Esophagus muscularis mucosa (tissue), 4 donors: ENCODE measurements around the gene STK25. TPM values are rescaled to one million over a fixed set of nuclear protein-coding genes. Genes with fewer than 3 reads are reported as not detected.

ENCODE experiments used
- DNase-seq: peaks from one replicate; pipeline ENCODE4 v3.0.0-alpha.2; 2017; ENCODE audit errors: extremely low spot score
- H3K27ac ChIP-seq, 4 donors: fragments of 200-600 bp; sonication (generic); replicated peaks in 1 of 4; 1 replicate in 3 of 4; 2 replicates in 1 of 4; pipeline ENCODE4 v1.5.1; 2016 to 2019; ENCODE audit warnings: mild to moderate bottlenecking in 1 of 4
- H3K27me3 ChIP-seq, 4 donors: fragments of 200-600 bp; sonication (generic); one replicate each; pipeline versions ENCODE4 v1.5.1 to v1.6.0; 2016 to 2019
- H3K36me3 ChIP-seq, 4 donors: fragments of 200-600 bp; sonication (generic); one replicate each; pipeline ENCODE4 v1.5.1; 2016 to 2019
- H3K4me1 ChIP-seq, 4 donors: fragments of 200-600 bp; sonication (generic); one replicate each; pipeline ENCODE4 v1.5.1; 2016 to 2019
- H3K4me3 ChIP-seq, 4 donors: fragments of 200-600 bp; sonication (generic); 1 replicate in 2 of 4; 2 replicates in 2 of 4; pipeline ENCODE4 v1.5.1; 2016 to 2019; ENCODE audit warnings: mild to moderate bottlenecking in 4 of 4, moderate library complexity in 1 of 4
- H3K9me3 ChIP-seq, 4 donors: fragments of 200-600 bp; sonication (generic); 1 replicate in 3 of 4; 2 replicates in 1 of 4; pipeline ENCODE4 v1.5.1; 2016 to 2019
- EP300 ChIP-seq: sonication (generic); formaldehyde crosslinking; IDR thresholded peaks from one replicate; pipeline ENCODE4 v1.6.1; 2017; ENCODE audit warnings: antibody characterized with exemption
- POLR2A ChIP-seq: fragments of 450-650 bp; IDR thresholded peaks from one replicate; pipeline ENCODE4 v1.6.1; 2017; ENCODE audit warnings: antibody characterized with exemption, moderate library complexity, mild to moderate bottlenecking, low read depth
- POLR2AphosphoS5 ChIP-seq, 2 donors: sonication (generic); formaldehyde crosslinking; IDR thresholded peaks; one replicate each; pipeline ENCODE4 v1.6.1; 2017; ENCODE audit warnings: antibody characterized with exemption in 2 of 2
- WGBS: methylation state at CpG from one replicate; pipeline ENCODE4 v1.1.5; 2018; 5-methylcytosine and 5-hydroxymethylcytosine counted together
- intact Hi-C: fragments of 100-400 bp; cut with DNase I; formaldehyde crosslinking; loops from one replicate; pipeline ENCODE4 v1.15.1; 2023
- total RNA-seq, 4 donors: library from RNA; depleted of rRNA; stranded (reverse); fragments of >200 nt; gene quantifications; one replicate each; pipeline versions ENCODE4 v1.1.0 to v1.2.1, GENCODE V29; 2016
- TF ChIP-seq, protein P1 (sequence below), 3 experiments: fragments of 200-600 bp in 2 of 3; fragments of 450-650 bp in 1 of 3; sonication (generic) in 2 of 3; IDR thresholded peaks; one replicate each; pipeline ENCODE4 v1.5.1; 2017 to 2019; ENCODE audit warnings: antibody characterized with exemption in 3 of 3, mild to moderate bottlenecking in 2 of 3, moderate library complexity in 1 of 3

STK25 gene
- total RNA-seq, 4 donors from 2014 or later, result 127 to 220 (median 153) TPM

GRCh38 chr2:241479026-241479898 is 29.1 kb downstream of the STK25 start:
- intact Hi-C loops, result no loop called here

GRCh38 chr2:241478166-241478565 is 30.2 kb downstream of the STK25 start:
- Histone ChIP-seq H3K27ac (no peak overlapping the region), H3K4me3 (no peak overlapping the region), H3K36me3 (peaks cover 8 to 37% (median 22%) of the 10 kb centered on the region in 4 donors), H3K4me1 (no peaks in the 10 kb centered on the region), H3K27me3 (no peaks in the 10 kb centered on the region), H3K9me3 (no peaks in the 10 kb centered on the region)
- intact Hi-C loops, result no loop called here
- 98% methylated on average over 8 of the region's 8 CpGs for WGBS
- no peak for TF ChIP-seq POLR2AphosphoS5 (IDR thresholded peaks at IDR 0.05)
- TF ChIP-seq POLR2A, result no peak
- TF ChIP-seq, protein P1, sequence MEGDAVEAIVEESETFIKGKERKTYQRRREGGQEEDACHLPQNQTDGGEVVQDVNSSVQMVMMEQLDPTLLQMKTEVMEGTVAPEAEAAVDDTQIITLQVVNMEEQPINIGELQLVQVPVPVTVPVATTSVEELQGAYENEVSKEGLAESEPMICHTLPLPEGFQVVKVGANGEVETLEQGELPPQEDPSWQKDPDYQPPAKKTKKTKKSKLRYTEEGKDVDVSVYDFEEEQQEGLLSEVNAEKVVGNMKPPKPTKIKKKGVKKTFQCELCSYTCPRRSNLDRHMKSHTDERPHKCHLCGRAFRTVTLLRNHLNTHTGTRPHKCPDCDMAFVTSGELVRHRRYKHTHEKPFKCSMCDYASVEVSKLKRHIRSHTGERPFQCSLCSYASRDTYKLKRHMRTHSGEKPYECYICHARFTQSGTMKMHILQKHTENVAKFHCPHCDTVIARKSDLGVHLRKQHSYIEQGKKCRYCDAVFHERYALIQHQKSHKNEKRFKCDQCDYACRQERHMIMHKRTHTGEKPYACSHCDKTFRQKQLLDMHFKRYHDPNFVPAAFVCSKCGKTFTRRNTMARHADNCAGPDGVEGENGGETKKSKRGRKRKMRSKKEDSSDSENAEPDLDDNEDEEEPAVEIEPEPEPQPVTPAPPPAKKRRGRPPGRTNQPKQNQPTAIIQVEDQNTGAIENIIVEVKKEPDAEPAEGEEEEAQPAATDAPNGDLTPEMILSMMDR (IDR thresholded peaks at IDR 0.05), result no peak
- TF ChIP-seq EP300, result no peak
- no peak for DNase-seq

More at GRCh38 chr2:241479026-241479898, 29.1 kb downstream of the STK25 start:
- WGBS, result 89% methylated on average over 11 of the region's 18 CpGs
- TF ChIP-seq POLR2AphosphoS5 (IDR thresholded peaks at IDR 0.05) (no peak), POLR2A (no peak), EP300 (no peak)
- TF ChIP-seq, protein P1 (IDR thresholded peaks at IDR 0.05), result no peak
- H3K9me3 ChIP-seq, result no peaks in the 10 kb centered on the region
- H3K4me3 ChIP-seq, result no peak overlapping the region
- no peaks in the 10 kb centered on the region for H3K27me3 ChIP-seq
- H3K36me3 ChIP-seq, result peaks cover 8 to 47% (median 31%) of the 10 kb centered on the region in 4 donors
- H3K4me1 ChIP-seq, result no peaks in the 10 kb centered on the region
- DNase-seq, result no peak
- H3K27ac ChIP-seq, result no peak overlapping the region

DNA sequence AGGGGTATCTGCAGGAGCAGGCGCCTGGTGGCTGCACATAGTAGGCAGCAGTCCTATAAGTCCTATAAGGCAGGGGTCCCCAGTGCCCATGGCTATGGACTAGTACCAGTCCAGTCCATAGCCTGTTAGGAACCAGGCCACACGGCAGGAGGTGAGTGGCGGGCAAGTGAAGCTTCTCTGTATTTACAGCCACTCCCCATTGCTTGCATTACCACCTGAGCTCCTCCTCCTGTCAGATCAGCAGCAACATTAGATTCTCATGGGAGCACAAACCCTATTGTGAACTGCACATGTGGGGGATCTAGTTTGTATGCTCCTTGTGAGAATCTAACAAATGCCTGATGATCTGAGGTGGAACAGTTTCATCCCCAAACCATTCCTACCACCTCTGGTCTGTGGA is 33.1 kb downstream of the STK25 start:
- Histone ChIP-seq H3K27ac (no peak overlapping the region), H3K27me3 (no peaks in the 10 kb centered on the region), H3K9me3 (no peaks in the 10 kb centered on the region), H3K4me1 (no peaks in the 10 kb centered on the region), H3K36me3 (peaks cover 8 to 42% (median 21%) of the 10 kb centered on the region in 4 donors), H3K4me3 (no peak overlapping the region)
- WGBS, result 89% methylated on average over 3 of the region's 3 CpGs
- no peak for DNase-seq
- TF ChIP-seq EP300, result no peak
- TF ChIP-seq POLR2AphosphoS5 (IDR thresholded peaks at IDR 0.05), result no peak
- TF ChIP-seq, protein P1 (IDR thresholded peaks at IDR 0.05), result no peak
- no peak for TF ChIP-seq POLR2A
- intact Hi-C loops, result no loop called here

DNA sequence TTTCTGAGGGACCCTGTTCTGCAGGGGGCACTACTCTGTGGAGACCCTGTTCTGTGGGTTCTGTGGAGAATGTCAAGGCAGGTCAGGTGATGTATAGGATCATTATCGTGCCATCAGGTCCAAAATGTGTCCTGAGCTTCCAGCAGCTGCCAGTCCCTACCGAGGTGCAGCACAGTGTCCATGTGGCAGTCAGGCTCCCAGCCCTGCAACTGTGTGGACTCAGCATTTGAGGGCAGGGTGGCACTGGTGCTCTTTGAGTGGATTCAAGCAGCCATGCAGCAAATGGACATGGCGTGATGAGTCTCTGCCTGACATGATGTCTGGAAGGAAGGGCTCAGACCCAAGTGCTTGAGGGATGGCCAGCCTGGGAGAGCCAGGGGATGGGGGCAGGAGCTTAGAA is 35.0 kb downstream of the STK25 start:
- Histone ChIP-seq H3K27me3 (no peaks in the 10 kb centered on the region), H3K9me3 (no peaks in the 10 kb centered on the region), H3K36me3 (peaks cover 5 to 41% (median 19%) of the 10 kb centered on the region in 4 donors), H3K4me3 (no peak overlapping the region), H3K27ac (no peak overlapping the region), H3K4me1 (no peaks in the 10 kb centered on the region)
- DNase-seq, result no peak
- TF ChIP-seq EP300, result no peak
- TF ChIP-seq, protein P1 (IDR thresholded peaks at IDR 0.05), result no peak
- no peak for TF ChIP-seq POLR2AphosphoS5 (IDR thresholded peaks at IDR 0.05)
- no peak for TF ChIP-seq POLR2A
- intact Hi-C loops, result no loop called here
- 91% methylated on average over 3 of the region's 3 CpGs for WGBS
